ENCODE results near the gene CACNA1F. TPM values are rescaled to one million over a fixed set of nuclear protein-coding genes. Genes with fewer than 3 reads are reported as not detected.

The CACNA1F gene
- polyA plus RNA-seq, 3 donors = 0.73 TPM; not detected in 2

GRCh38 chrX:49187526-49187925, 45.6 kb downstream of the CACNA1F start:
- Histone ChIP-seq H3K9me3 (replicated peaks in 1 of 2; ENCODE audit: control insufficient read depth in 1 of 2, insufficient read depth in 1 of 2, low read length in 2 of 2) (no peaks in the 10 kb centered on the region), H4K20me1 (ENCODE audit: insufficient read depth, low read length) (peaks cover 8% of the 10 kb centered on the region), H3K79me2 (ENCODE audit: insufficient read depth, low read length) (peaks cover 13% of the 10 kb centered on the region), H3K27ac (ENCODE audit: low read depth in 1 of 2, low read length in 2 of 2) (no peak overlapping the region), H3K36me3 (replicated peaks in 1 of 2; ENCODE audit: control insufficient read depth in 1 of 2, insufficient read depth in 2 of 2, low read length in 2 of 2) (peaks cover 3 to 12% of the 10 kb centered on the region in 2 donors), H3K4me1 (ENCODE audit: control insufficient read depth in 1 of 2, insufficient read depth in 2 of 2, low read length in 2 of 2) (peaks cover 25 to 60% of the 10 kb centered on the region in 2 donors), H3K4me3 (replicated peaks in 1 of 3; ENCODE audit: low read depth in 2 of 3, low read length in 3 of 3) (no peak overlapping the region), H3K27me3 (ENCODE audit: control insufficient read depth in 2 of 2, insufficient read depth in 2 of 2, low read length in 2 of 2) (no peaks in the 10 kb centered on the region), H3K9ac (ENCODE audit: insufficient read depth, low read length, poor library complexity, severe bottlenecking) (no peak overlapping the region), H3K4me2 (replicated peaks; ENCODE audit: extremely low read depth, low read length, poor library complexity, severe bottlenecking) (no peak overlapping the region), H2AFZ (ENCODE audit: insufficient read depth, low read depth, low read length, poor library complexity, severe bottlenecking) (no peak overlapping the region)
- Mint-ChIP-seq H3K4me1 (peaks cover 52% of the 10 kb centered on the region), H3K27me3 (ENCODE audit: low read depth in 3 of 3) (peaks cover 0 to 10% (median 0%) of the 10 kb centered on the region in 3 donors), H3K4me3 (peak overlapping the region in 1 of 2 donors; percentile 31), H3K27ac (peak overlapping the region in 1 of 7 donors; percentile 54), H3K36me3 (peaks cover 7 to 13% of the 10 kb centered on the region in 2 donors), H3K9me3 (peaks cover 0 to 19% (median 6%) of the 10 kb centered on the region in 7 donors)
- WGBS (ENCODE audit: insufficient coverage) = 100% methylated on average over 1 of the region's 10 CpGs
- DNase-seq = no peak
- TF ChIP-seq CTCF (IDR thresholded peaks at IDR 0.05) = no peak
- intact Hi-C loops (cut with micrococcal nuclease) = no loop called here

GRCh38 chrX:49187028-49187394, 46.1 kb downstream of the CACNA1F start:
- Histone ChIP-seq H3K27ac (ENCODE audit: low read depth in 1 of 2, low read length in 2 of 2) (no peak overlapping the region), H4K20me1 (ENCODE audit: insufficient read depth, low read length) (peaks cover 8% of the 10 kb centered on the region), H3K4me2 (replicated peaks; ENCODE audit: extremely low read depth, low read length, poor library complexity, severe bottlenecking) (no peak overlapping the region), H3K79me2 (ENCODE audit: insufficient read depth, low read length) (peaks cover 13% of the 10 kb centered on the region), H3K27me3 (ENCODE audit: control insufficient read depth in 2 of 2, insufficient read depth in 2 of 2, low read length in 2 of 2) (no peaks in the 10 kb centered on the region), H3K4me1 (ENCODE audit: control insufficient read depth in 1 of 2, insufficient read depth in 2 of 2, low read length in 2 of 2) (peaks cover 25 to 54% of the 10 kb centered on the region in 2 donors), H3K9me3 (replicated peaks in 1 of 2; ENCODE audit: control insufficient read depth in 1 of 2, insufficient read depth in 1 of 2, low read length in 2 of 2) (no peaks in the 10 kb centered on the region), H3K9ac (ENCODE audit: insufficient read depth, low read length, poor library complexity, severe bottlenecking) (no peak overlapping the region), H3K4me3 (replicated peaks in 1 of 3; ENCODE audit: low read depth in 2 of 3, low read length in 3 of 3) (no peak overlapping the region), H3K36me3 (replicated peaks in 1 of 2; ENCODE audit: control insufficient read depth in 1 of 2, insufficient read depth in 2 of 2, low read length in 2 of 2) (peaks cover 6 to 17% of the 10 kb centered on the region in 2 donors), H2AFZ (ENCODE audit: insufficient read depth, low read depth, low read length, poor library complexity, severe bottlenecking) (no peak overlapping the region)
- Mint-ChIP-seq H3K27me3 (ENCODE audit: low read depth in 3 of 3) (peaks cover 0 to 10% (median 0%) of the 10 kb centered on the region in 3 donors), H3K9me3 (peaks cover 0 to 19% (median 6%) of the 10 kb centered on the region in 7 donors), H3K36me3 (peaks cover 12 to 18% of the 10 kb centered on the region in 2 donors), H3K4me1 (peaks cover 52% of the 10 kb centered on the region), H3K4me3 (no peak overlapping the region), H3K27ac (peak overlapping the region in 1 of 7 donors; percentile 37)
- intact Hi-C loops (cut with micrococcal nuclease) = no loop called here
- no peak for TF ChIP-seq CTCF (IDR thresholded peaks at IDR 0.05)
- no peak for DNase-seq
- WGBS (ENCODE audit: insufficient coverage) = no CpG with 5 or more reads among the region's 15 CpGs
